Fibroblast of villous mesenchyme (primary cell): Measurements from ENCODE around the gene VPS26B. TPM values are rescaled to one million over a fixed set of nuclear protein-coding genes. Genes with fewer than 3 reads are reported as not detected.

Source experiments
- DNase-seq: peaks from one replicate; pipeline ENCODE4 v3.0.0-alpha.2; 2010; ENCODE audit warnings: low read depth
- H3K4me3 ChIP-seq: 2 replicates; pipeline ENCODE4 v1.5.1; 2011; ENCODE audit warnings: low read depth, mild to moderate bottlenecking, low read length
- total RNA-seq: library from RNA; depleted of rRNA; stranded (reverse); fragments of >200 nt; gene quantifications from 2 replicates; pipeline ENCODE4 v1.2.3, GENCODE V29; 2012
- TF ChIP-seq, protein P1 (sequence below): IDR thresholded peaks from 2 replicates; pipeline ENCODE4 v1.5.1; 2012; ENCODE audit warnings: low read depth, mild to moderate bottlenecking, low read length; ENCODE audit not compliant: insufficient read depth

Gene VPS26B
- total RNA-seq, 1 donor: 41.5 TPM

GRCh38 chr11:134200688-134201087 lies 23.8 kb upstream of the VPS26B start:
- peak; percentile 25 for DNase-seq
- no peak overlapping the region for H3K4me3 ChIP-seq
- TF ChIP-seq, protein P1, sequence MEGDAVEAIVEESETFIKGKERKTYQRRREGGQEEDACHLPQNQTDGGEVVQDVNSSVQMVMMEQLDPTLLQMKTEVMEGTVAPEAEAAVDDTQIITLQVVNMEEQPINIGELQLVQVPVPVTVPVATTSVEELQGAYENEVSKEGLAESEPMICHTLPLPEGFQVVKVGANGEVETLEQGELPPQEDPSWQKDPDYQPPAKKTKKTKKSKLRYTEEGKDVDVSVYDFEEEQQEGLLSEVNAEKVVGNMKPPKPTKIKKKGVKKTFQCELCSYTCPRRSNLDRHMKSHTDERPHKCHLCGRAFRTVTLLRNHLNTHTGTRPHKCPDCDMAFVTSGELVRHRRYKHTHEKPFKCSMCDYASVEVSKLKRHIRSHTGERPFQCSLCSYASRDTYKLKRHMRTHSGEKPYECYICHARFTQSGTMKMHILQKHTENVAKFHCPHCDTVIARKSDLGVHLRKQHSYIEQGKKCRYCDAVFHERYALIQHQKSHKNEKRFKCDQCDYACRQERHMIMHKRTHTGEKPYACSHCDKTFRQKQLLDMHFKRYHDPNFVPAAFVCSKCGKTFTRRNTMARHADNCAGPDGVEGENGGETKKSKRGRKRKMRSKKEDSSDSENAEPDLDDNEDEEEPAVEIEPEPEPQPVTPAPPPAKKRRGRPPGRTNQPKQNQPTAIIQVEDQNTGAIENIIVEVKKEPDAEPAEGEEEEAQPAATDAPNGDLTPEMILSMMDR: no peak

GRCh38 chr11:134202661-134203060 lies 21.8 kb upstream of the VPS26B start:
- TF ChIP-seq, protein P1: no peak
- no peak overlapping the region for H3K4me3 ChIP-seq
- no peak for DNase-seq

- DNase-seq: no peak
- TF ChIP-seq, protein P1: no peak
- no peak overlapping the region for H3K4me3 ChIP-seq
Observed at GRCh38 chr11:134205729-134206128, 18.7 kb upstream of the VPS26B start.

GRCh38 chr11:134206185-134206584 lies 18.3 kb upstream of the VPS26B start:
- DNase-seq: no peak
- no peak overlapping the region for H3K4me3 ChIP-seq
- TF ChIP-seq, protein P1: no peak

GRCh38 chr11:134207538-134208239 lies 16.8 kb upstream of the VPS26B start:
- H3K4me3 ChIP-seq: no peak overlapping the region
- TF ChIP-seq, protein P1: peak; percentile 65
- DNase-seq: peak; percentile 25

DNA sequence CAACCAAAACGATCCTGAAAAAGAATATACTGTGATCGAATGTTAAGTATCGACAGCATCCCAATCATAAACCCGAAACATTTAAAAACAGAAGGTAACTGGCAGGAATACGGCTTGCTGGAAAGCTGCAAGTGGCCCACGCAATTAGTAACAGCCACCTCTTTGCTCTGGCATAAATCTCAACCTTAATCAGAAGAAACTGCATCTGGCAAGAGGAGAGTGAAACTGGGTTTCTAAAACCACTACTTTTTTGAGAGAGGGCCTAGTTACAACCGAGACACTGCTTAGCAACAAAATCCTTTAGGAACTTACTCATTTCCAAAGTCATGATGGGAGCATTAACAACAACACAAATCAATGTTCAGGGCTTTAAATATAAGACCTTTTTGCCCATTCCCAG lies 8.6 kb upstream of the VPS26B start:
- no peak overlapping the region for H3K4me3 ChIP-seq
- no peak for DNase-seq
- TF ChIP-seq, protein P1: no peak

GRCh38 chr11:134216816-134217215 lies 7.7 kb upstream of the VPS26B start:
- TF ChIP-seq, protein P1: no peak
- no peak for DNase-seq
- no peak overlapping the region for H3K4me3 ChIP-seq
